C4-2B (cell line): Measurements from ENCODE around the gene DOCK3.

Experiments used
- CTCF ChIP-seq: fragments of 450-650 bp; conservative IDR thresholded peaks from 2 replicates; pipeline ENCODE4 v1.5.1; 2017; ENCODE audit warnings: mild to moderate bottlenecking
- ZFX ChIP-seq: fragments of 450-650 bp; IDR thresholded peaks from 2 replicates; pipeline ENCODE4 v1.6.1; 2017

DNA sequence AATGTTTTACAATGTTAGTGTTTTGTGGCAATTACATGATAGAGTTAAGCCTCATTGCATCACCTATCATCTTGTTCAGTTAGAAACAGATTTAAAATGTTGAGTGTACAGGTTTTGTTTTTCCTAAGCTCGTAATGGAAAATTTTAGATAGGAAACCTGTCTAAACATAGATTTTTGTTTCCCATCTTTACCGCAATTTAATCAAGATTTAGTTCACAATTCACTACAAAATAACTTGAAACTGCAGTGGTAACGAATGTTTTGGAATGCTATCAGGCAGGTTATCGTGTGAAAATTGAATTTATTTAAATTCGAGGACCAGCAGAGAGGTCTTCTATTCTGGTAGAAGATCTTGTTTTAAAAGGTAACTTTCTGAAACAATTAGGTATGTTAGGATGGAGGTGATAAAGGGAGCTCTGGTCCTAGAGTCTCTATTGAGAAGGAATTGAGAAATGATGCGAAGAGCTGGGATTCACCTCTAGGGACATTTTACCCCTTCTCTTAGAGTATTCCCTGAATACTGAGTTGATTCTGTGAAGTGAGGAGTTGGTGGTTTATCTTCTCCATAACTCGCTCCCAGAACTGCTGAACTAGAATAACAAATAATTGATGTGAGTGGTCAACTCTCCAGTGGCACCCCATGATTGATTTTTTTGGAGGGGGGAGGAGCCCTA, 1.4 kb downstream of the DOCK3 start:
- no peak for TF ChIP-seq CTCF
- no peak for TF ChIP-seq ZFX
